Keratinocyte (primary cell): Measurements from ENCODE around the gene MYO9A.

Experiments
- EZH2 ChIP-seq: IDR thresholded peaks from one replicate; pipeline ENCODE4 v1.6.1; 2012; ENCODE audit warnings: inconsistent platforms, mild to moderate bottlenecking, low read length, moderate library complexity
- TF ChIP-seq, protein P1 (sequence below), 3 experiments: IDR thresholded peaks in 1 of 3; conservative IDR thresholded peaks in 1 of 3; optimal IDR thresholded peaks in 1 of 3; 2 replicates in 2 of 3; 3 replicates in 1 of 3; pipeline versions ENCODE3 to v1.5.1; 2011; ENCODE audit warnings: low read length in 3 of 3, mild to moderate bottlenecking in 3 of 3, moderate library complexity in 2 of 3, control low read depth in 1 of 3, inconsistent platforms in 1 of 3; ENCODE audit not compliant: insufficient read depth in 2 of 3; ENCODE audit errors: extremely low read depth in 1 of 3

DNA sequence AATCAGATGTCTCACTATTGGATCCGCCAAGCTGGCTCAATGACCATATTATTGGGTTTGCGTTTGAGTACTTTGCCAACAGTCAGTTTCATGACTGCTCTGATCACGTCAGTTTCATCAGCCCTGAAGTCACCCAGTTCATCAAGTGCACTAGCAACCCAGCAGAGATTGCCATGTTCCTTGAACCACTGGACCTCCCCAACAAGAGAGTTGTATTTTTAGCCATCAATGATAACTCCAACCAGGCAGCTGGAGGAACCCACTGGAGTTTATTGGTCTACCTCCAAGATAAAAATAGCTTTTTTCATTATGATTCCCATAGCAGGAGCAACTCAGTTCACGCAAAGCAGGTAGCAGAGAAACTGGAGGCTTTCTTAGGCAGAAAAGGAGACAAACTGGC, 21.7 kb upstream of the MYO9A start:
- TF ChIP-seq, protein P1, sequence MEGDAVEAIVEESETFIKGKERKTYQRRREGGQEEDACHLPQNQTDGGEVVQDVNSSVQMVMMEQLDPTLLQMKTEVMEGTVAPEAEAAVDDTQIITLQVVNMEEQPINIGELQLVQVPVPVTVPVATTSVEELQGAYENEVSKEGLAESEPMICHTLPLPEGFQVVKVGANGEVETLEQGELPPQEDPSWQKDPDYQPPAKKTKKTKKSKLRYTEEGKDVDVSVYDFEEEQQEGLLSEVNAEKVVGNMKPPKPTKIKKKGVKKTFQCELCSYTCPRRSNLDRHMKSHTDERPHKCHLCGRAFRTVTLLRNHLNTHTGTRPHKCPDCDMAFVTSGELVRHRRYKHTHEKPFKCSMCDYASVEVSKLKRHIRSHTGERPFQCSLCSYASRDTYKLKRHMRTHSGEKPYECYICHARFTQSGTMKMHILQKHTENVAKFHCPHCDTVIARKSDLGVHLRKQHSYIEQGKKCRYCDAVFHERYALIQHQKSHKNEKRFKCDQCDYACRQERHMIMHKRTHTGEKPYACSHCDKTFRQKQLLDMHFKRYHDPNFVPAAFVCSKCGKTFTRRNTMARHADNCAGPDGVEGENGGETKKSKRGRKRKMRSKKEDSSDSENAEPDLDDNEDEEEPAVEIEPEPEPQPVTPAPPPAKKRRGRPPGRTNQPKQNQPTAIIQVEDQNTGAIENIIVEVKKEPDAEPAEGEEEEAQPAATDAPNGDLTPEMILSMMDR (optimal IDR thresholded peaks at IDR 0.05 in 1 of 3, IDR thresholded peaks at IDR 0.05 in 1 of 3, conservative IDR thresholded peaks at IDR 0.05 in 1 of 3; ENCODE audit: extremely low read depth in 1 of 3, insufficient read depth in 2 of 3, low read length in 3 of 3) = no peak
- TF ChIP-seq EZH2 = no peak
